Transverse colon (tissue), 4 donors: ENCODE measurements around the gene MAPK4. TPM values are rescaled to one million over a fixed set of nuclear protein-coding genes. Genes with fewer than 3 reads are reported as not detected.

Experiments used
- DNase-seq: peaks from one replicate; pipeline ENCODE4 v3.0.0-alpha.2; 2019
- H3K27ac ChIP-seq, 4 donors: fragments of 200-600 bp; sonication (generic); 2 replicates each; pipeline ENCODE4 v1.5.1; 2016 to 2018; ENCODE audit warnings: inconsistent platforms in 4 of 4
- H3K27me3 ChIP-seq: fragments of 200-600 bp; sonication (generic); 2 replicates; pipeline ENCODE4 v1.5.1; 2017; ENCODE audit warnings: inconsistent platforms
- H3K36me3 ChIP-seq, 4 donors: fragments of 200-600 bp; sonication (generic); 2 replicates each; pipeline ENCODE4 v1.5.1; 2017 to 2019; ENCODE audit warnings: inconsistent platforms in 4 of 4
- H3K4me1 ChIP-seq, 4 donors: fragments of 200-600 bp; sonication (generic); 2 replicates each; pipeline ENCODE4 v1.5.1; 2017 to 2020; ENCODE audit warnings: inconsistent platforms in 4 of 4
- H3K4me3 ChIP-seq, 4 donors: fragments of 200-600 bp; sonication (generic); 1 replicate in 1 of 4; 2 replicates in 3 of 4; pipeline versions ENCODE4 v1.5.1 to v1.6.1; 2017 to 2019; ENCODE audit warnings: inconsistent platforms in 4 of 4
- H3K9me3 ChIP-seq, 2 donors: fragments of 200-600 bp; sonication (generic); 2 replicates each; pipeline ENCODE4 v1.5.1; 2017 to 2019; ENCODE audit warnings: inconsistent platforms in 2 of 2
- CTCF ChIP-seq, 5 experiments: fragments of 200-600 bp in 3 of 5; fragments of 450-650 bp in 2 of 5; sonication (generic) in 3 of 5; IDR thresholded peaks; 1 replicate in 2 of 5; 2 replicates in 3 of 5; pipeline ENCODE4 v1.5.1; 2016 to 2017; ENCODE audit warnings: antibody characterized with exemption in 5 of 5, inconsistent platforms in 3 of 5, mild to moderate bottlenecking in 2 of 5, moderate library complexity in 1 of 5
- EP300 ChIP-seq: sonication (generic); formaldehyde crosslinking; IDR thresholded peaks from one replicate; pipeline ENCODE4 v1.6.1; 2017; ENCODE audit warnings: antibody characterized with exemption, low read depth
- POLR2A ChIP-seq: fragments of 450-650 bp; IDR thresholded peaks from one replicate; pipeline ENCODE4 v1.6.1; 2016; ENCODE audit warnings: antibody characterized with exemption, mild to moderate bottlenecking, moderate library complexity
- POLR2AphosphoS5 ChIP-seq, 3 donors: sonication (generic); formaldehyde crosslinking; IDR thresholded peaks; one replicate each; pipeline ENCODE4 v1.6.1; 2016; ENCODE audit warnings: antibody characterized with exemption in 3 of 3
- WGBS, 2 donors: methylation state at CpG; one replicate each; pipeline ENCODE4 v1.1.5; 2018; ENCODE audit warnings: low coverage in 1 of 2; 5-methylcytosine and 5-hydroxymethylcytosine counted together
- in situ Hi-C, 4 donors: fragments of 200-750 bp; cut with MboI; loops; one replicate each; pipeline versions ENCODE4 v1.15.0 to v1.15.1; 2017; ENCODE audit warnings: low sequenced_read_pairs in 3 of 4, low pct_ligation_motif_present in 1 of 4, low pct_unique_long_range_greater_than_20kb in 1 of 4
- intact Hi-C: fragments of 100-400 bp; cut with DNase I; formaldehyde crosslinking; loops from one replicate; pipeline ENCODE4 v1.15.1; 2023; ENCODE audit warnings: low total_unique reads
- total RNA-seq, 4 donors: library from RNA; depleted of rRNA; stranded (reverse); fragments of >200 nt; gene quantifications; one replicate each; pipeline ENCODE4 v1.1.0, GENCODE V29; 2016

Gene MAPK4
- total RNA-seq, 4 donors from 2014 or later = 1.6 to 20.1 (median 5.7) TPM

- Histone ChIP-seq H3K4me3 (no peak overlapping the region), H3K27ac (no peak overlapping the region), H3K4me1 (no peaks in the 10 kb centered on the region), H3K27me3 (no peaks in the 10 kb centered on the region), H3K36me3 (no peaks in the 10 kb centered on the region), H3K9me3 (no peaks in the 10 kb centered on the region)
- 91% methylated on average over 10 of the region's 10 CpGs; no CpG with 5 or more reads in 1 of the 2 donors for WGBS, 2 donors
- no peak for DNase-seq
- in situ Hi-C loops (no loop called here), intact Hi-C loops (no loop called here)
- TF ChIP-seq POLR2AphosphoS5 (IDR thresholded peaks at IDR 0.05) (no peak), EP300 (no peak)
Observed at GRCh38 chr18:50679656-50680055, 119.8 kb downstream of the MAPK4 start.

GRCh38 chr18:50680966-50681365, 121.1 kb downstream of the MAPK4 start:
- H3K27me3 ChIP-seq = no peaks in the 10 kb centered on the region
- H3K4me3 ChIP-seq = no peak overlapping the region
- no peak for TF ChIP-seq POLR2A
- TF ChIP-seq CTCF (IDR thresholded peaks at IDR 0.05) = no peak
- TF ChIP-seq EP300 = no peak
- TF ChIP-seq POLR2AphosphoS5 (IDR thresholded peaks at IDR 0.05) = no peak
- 42 to 81% methylated on average over 1 of the region's 1 CpG for WGBS, 2 donors
- intact Hi-C loops = no loop called here
- H3K4me1 ChIP-seq = no peaks in the 10 kb centered on the region
- no peaks in the 10 kb centered on the region for H3K9me3 ChIP-seq
- no peak for DNase-seq
- in situ Hi-C loops = no loop called here
- no peaks in the 10 kb centered on the region for H3K36me3 ChIP-seq
- no peak overlapping the region for H3K27ac ChIP-seq

GRCh38 chr18:50682852-50683251, 123.0 kb downstream of the MAPK4 start:
- no peak overlapping the region for H3K4me3 ChIP-seq
- in situ Hi-C loops (no loop called here), intact Hi-C loops (no loop called here)
- no peaks in the 10 kb centered on the region for H3K9me3 ChIP-seq
- no peak overlapping the region for H3K27ac ChIP-seq
- no peaks in the 10 kb centered on the region for H3K36me3 ChIP-seq
- DNase-seq = no peak
- 89 to 100% methylated on average over 1 of the region's 1 CpG for WGBS, 2 donors
- H3K4me1 ChIP-seq = no peaks in the 10 kb centered on the region
- TF ChIP-seq POLR2AphosphoS5 (IDR thresholded peaks at IDR 0.05) = no peak
- no peak for TF ChIP-seq CTCF (IDR thresholded peaks at IDR 0.05)
- no peak for TF ChIP-seq POLR2A
- TF ChIP-seq EP300 = no peak
- no peaks in the 10 kb centered on the region for H3K27me3 ChIP-seq

GRCh38 chr18:50686409-50686808, 126.5 kb downstream of the MAPK4 start:
- in situ Hi-C loops = no loop called here
- intact Hi-C loops = no loop called here

More at GRCh38 chr18:50686409-50686808, 126.5 kb downstream of the MAPK4 start:
- Histone ChIP-seq H3K36me3 (no peaks in the 10 kb centered on the region), H3K27me3 (no peaks in the 10 kb centered on the region), H3K27ac (no peak overlapping the region), H3K9me3 (no peaks in the 10 kb centered on the region), H3K4me3 (no peak overlapping the region), H3K4me1 (no peaks in the 10 kb centered on the region)
- 63 to 80% methylated on average over 5 to 8 of the region's 8 CpGs for WGBS, 2 donors
- DNase-seq = no peak
- TF ChIP-seq EP300 (no peak), CTCF (IDR thresholded peaks at IDR 0.05) (no peak), POLR2A (no peak), POLR2AphosphoS5 (IDR thresholded peaks at IDR 0.05) (no peak)
